ENCODE data around the gene TSPEAR.
"Not testable (repeated sequence)": the region's sequence is repeated elsewhere in the genome, so short reads cannot be mapped to it uniquely, and the experiment has no call there.

The TSPEAR gene

GRCh38 chr21:44496564-44497550 is 214.5 kb downstream of the TSPEAR start:
- DNase-seq = no peak

- DNase-seq = no peak
These were observed 215.5 kb downstream of the TSPEAR start for GRCh38 chr21:44495611-44496563.

DNA sequence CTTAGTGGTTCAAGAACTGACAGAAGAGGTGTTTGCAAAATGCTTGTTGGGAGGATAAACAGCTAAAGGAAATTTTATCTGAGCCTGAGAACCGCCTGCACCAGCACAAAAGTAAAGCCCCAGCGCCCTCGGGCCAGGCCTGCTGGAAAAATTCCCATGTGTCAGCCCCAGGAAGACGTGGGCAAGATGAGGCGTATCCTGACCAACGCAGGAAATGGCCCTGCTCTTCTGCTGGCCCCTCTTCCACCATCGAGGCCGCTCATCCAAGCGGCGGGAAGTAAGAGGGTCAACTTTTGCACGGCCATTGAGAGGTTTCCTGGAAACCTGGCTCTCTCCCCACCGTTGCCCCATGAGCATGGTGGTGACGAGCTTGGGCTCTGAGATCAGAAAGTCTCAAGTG is 216.4 kb downstream of the TSPEAR start:
- DNase-seq = no peak

GRCh38 chr21:44494418-44494817 is 217.0 kb downstream of the TSPEAR start:
- DNase-seq = no peak

DNA sequence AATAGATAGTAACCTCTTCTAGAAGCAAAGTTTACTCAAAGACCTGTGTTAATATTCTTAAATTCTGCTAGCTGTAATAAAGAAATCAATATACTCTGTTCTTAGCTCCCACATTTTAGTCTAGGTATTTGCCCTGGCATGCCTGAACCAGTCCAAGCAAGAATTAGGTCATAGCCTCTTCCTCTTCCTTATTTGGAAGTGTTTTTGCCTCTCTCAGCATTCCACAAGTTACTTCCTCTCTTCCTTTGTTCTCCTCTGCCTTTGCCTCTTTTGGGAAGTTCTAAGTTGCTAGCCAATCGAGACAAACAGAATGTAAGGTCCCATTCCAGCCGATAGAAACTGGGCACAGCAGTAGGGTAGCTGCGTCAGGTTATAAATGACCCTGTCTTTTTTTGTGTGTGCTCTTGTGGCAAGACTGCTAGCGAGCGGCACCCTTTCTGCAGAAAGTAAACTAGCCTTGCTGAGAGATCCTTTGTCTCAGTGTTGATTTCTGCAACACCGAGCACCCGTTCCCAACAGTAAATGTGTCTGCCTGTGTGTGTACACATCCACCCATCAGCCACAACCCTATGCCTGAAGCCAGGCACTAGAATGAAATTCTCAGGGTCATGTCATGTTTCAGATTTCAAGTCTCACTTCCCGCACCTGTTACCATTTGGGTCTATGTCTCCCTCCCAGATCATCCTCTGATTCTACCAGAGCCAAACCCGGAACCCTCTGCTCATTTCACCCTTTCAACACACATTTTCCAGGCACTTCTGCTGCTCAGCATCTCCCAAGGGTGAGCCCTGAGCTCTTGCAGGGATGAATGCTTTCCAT is 218.6 kb downstream of the TSPEAR start:
- no peak for DNase-seq

DNA sequence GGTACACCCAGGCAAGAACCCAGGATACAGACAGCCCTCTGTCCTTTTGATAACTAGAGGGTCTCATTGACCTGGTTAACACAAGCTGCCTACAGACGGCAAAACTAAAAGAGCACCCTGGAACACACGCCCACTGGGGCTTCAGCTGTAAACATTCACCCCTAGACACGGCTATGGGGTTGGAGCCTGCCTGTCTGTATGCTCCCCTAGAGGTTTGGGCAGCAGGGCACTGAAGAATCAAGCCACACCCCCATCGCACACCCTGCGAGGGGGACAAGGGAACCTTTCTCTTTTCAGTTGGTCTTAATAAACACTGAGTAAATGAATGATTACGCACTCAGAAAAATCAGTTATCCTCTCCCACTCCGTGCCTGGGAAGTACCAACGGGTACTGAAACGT is 220.6 kb downstream of the TSPEAR start:
- DNase-seq = no peak

GRCh38 chr21:44490405-44490804 is 221.0 kb downstream of the TSPEAR start:
- DNase-seq = no peak

- DNase-seq = no peak
These were observed 221.4 kb downstream of the TSPEAR start for GRCh38 chr21:44489962-44490361.

- no peak for DNase-seq
These were observed 223.5 kb downstream of the TSPEAR start for GRCh38 chr21:44487831-44488230.

DNA sequence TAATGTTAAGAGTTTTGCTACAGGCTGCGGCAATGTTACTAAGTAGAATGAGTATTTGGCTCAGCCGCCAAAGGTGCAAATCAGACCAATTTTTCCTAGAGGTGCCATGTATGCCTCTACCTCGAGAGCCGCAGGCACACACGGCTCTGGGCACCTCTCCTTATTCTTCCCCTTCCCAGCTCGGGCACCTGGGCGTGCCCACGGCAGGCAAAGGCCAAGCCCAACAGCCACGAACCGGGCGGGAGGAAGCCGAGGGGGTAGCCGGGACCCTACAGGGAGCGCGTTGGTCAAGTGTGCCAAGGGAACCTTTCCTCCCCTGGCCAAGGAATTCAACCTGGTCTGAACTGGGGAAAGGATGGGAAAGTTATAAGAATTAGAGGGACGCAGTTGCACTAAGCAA is 225.1 kb downstream of the TSPEAR start:
- no peak for DNase-seq

DNA sequence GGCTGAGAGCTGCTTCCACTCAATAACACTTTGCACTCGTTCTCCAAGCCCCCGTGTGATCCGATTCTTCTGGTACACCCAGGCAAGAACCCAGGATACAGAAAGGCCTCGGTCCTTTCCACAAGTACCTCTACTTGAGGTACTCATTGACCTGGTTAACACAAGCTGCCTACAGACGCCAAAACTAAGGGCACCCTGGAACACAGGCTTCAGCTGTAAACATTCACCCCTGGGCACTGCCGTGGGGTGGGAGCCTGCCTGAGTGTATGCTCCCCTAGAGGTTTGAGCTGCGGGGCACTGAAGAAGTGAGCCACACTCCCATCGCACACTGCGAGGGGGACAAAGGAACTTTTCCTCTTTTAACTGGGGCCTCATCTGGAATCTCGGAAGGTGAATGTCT is 225.6 kb downstream of the TSPEAR start:
- no peak for DNase-seq

- DNase-seq = peak; percentile 38
These were observed 226.0 kb downstream of the TSPEAR start for GRCh38 chr21:44485254-44485793.

DNA sequence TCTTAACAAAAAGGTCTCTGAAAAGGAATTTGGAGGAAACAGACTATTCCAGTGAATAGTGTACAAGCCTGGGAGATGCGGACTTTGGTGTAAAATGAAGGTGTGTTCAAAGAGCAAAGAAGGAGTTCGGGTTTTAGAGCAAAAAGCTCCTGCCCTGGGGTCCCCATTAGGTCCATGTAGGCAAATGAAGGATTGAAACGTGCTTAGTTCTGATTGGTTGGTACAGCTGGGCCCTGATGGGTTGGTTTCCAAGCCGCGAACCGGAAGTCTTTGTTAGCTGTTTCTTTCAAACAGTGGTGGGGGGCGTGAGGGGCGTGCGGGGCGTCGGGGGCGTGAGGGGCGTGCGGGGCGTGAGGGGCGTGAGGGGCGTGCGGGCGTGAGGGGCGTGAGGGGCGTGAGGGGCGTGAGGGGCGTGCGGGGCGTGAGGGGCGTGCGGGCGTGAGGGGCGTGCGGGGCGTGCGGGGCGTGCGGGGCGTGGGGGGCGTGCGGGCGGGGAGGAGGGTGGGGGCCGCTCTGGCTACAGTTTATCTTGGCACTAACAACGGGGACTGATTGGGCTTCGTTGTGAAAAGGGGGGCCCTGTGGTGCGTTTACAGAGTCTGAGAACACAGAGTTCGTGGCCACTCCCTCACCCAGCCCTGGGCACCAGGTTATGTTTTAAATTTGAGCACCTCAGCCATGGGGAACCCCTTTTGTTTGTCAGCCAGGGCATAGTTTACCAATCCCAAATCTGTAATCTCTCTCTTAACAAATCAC is 226.7 kb downstream of the TSPEAR start:
- no peak for DNase-seq

GRCh38 chr21:44483288-44484237 is 227.8 kb downstream of the TSPEAR start:
- no peak for DNase-seq

DNA sequence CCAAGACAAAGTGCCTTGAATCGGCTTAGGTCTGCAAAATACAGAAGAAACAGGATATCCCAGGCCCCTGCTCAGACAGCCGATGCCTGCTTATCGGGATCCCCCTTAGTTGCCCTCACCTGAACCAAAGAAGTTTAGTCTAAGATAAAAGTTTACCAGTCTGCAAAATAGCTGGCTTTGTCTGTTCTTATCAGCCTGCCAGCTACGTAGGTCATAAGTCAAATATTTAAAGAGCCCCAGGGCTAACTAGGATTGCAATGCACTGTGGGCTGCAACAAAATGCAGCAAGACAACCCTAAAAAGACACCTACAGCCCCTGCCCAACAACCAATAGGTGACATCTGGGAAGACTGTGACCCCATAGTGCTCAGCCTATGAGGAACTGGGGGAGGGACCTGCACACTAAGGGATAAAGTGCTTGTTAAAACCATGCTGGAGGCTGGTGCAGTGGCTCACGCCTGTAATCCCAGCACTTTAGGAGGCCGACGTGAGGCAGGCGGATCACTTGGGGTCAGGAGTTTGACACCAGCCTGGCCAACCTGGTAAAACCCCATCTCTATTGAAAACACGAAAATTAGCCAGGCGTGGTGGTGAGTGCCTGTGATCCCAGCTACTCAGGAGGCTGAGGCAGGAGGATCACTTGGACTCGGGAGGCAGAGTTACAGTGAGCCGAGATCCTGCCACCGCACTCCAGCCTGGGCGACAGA is 228.6 kb downstream of the TSPEAR start:
- no peak for DNase-seq

GRCh38 chr21:44480200-44481053 is 230.9 kb downstream of the TSPEAR start:
- no peak for DNase-seq

- not testable (repeated sequence) for DNase-seq
These were observed 231.7 kb downstream of the TSPEAR start for GRCh38 chr21:44479556-44480199.

DNA sequence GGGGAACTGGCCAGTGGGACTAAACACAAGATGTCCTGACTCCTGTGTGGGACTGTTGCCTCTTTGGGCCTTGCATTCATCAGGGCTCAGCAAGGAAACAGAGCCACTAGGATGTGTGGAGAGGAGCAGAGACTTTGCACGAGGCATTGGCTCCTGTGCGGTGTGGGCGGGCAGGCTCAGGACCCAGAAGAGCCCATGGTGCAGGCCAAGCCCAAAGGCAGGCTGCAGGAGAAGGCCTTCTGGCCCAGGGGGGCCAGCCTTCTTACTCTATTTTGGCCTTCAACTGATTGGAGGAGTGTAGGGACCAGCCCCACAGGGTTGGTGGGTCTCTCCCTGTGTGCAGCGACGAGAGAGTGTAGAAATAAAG is 232.6 kb downstream of the TSPEAR start:
- DNase-seq = no peak

Measured in effector CD8-positive, alpha-beta T cell (primary cell).